Fibroblast of lung (primary cell): Measurements from ENCODE around the gene CCDC171. TPM values are rescaled to one million over a fixed set of nuclear protein-coding genes. Genes with fewer than 3 reads are reported as not detected.
A peak's percentile ranks its signal among the peaks of the same experiment; 100 is the strongest.

Experiments used
- DNase-seq, 2 donors: peaks; one replicate each; pipeline versions ENCODE4 v3.0.0 to v3.0.0-alpha.2; 2010; ENCODE audit warnings: low read depth in 2 of 2
- H2AFZ ChIP-seq: 2 replicates; pipeline ENCODE4 v1.5.1; 2012; ENCODE audit warnings: low read length, control low read depth, inconsistent platforms
- H3K27ac ChIP-seq: 2 replicates; pipeline ENCODE4 v1.5.1; 2011; ENCODE audit warnings: low read length, control low read depth; ENCODE audit not compliant: insufficient read depth
- H3K27me3 ChIP-seq: 2 replicates; pipeline ENCODE4 v1.5.1; 2011; ENCODE audit warnings: mild to moderate bottlenecking, low read length; ENCODE audit not compliant: control insufficient read depth, insufficient read depth
- H3K36me3 ChIP-seq: 2 replicates; pipeline ENCODE4 v1.5.1; 2011; ENCODE audit warnings: low read length; ENCODE audit not compliant: control insufficient read depth, insufficient read depth
- H3K4me1 ChIP-seq: 2 replicates; pipeline ENCODE4 v1.5.1; 2011; ENCODE audit warnings: low read length; ENCODE audit not compliant: control insufficient read depth, insufficient read depth; ENCODE audit errors: extremely low read depth
- H3K4me2 ChIP-seq: 2 replicates; pipeline ENCODE4 v1.5.1; 2011; ENCODE audit warnings: low read length, control low read depth; ENCODE audit not compliant: insufficient read depth; ENCODE audit errors: extremely low read depth
- H3K4me3 ChIP-seq, 4 experiments: fragments of 200-600 bp in 1 of 4; sonication (generic) in 1 of 4; replicated peaks in 1 of 4; 2 replicates each; pipeline ENCODE4 v1.5.1; 2011 to 2016; ENCODE audit warnings: low read length in 4 of 4, low read depth in 3 of 4, mild to moderate bottlenecking in 3 of 4, control low read depth in 2 of 4, inconsistent platforms in 1 of 4, mixed read lengths in 1 of 4; ENCODE audit not compliant: insufficient read depth in 1 of 4; ENCODE audit errors: control extremely low read depth in 1 of 4
- H3K79me2 ChIP-seq: 2 replicates; pipeline ENCODE4 v1.5.1; 2012; ENCODE audit warnings: mild to moderate bottlenecking, low read length, inconsistent platforms; ENCODE audit not compliant: control insufficient read depth, insufficient read depth
- H3K9ac ChIP-seq: 2 replicates; pipeline ENCODE4 v1.5.1; 2011; ENCODE audit warnings: mild to moderate bottlenecking, low read length, control low read depth; ENCODE audit not compliant: insufficient read depth
- H3K9me3 ChIP-seq: 2 replicates; pipeline ENCODE4 v1.5.1; 2012; ENCODE audit warnings: low read depth, low read length; ENCODE audit not compliant: control insufficient read depth, insufficient read depth
- H4K20me1 ChIP-seq: 2 replicates; pipeline ENCODE4 v1.5.1; 2011; ENCODE audit warnings: low read length; ENCODE audit not compliant: control insufficient read depth, insufficient read depth; ENCODE audit errors: extremely low read depth
- EZH2 ChIP-seq: IDR thresholded peaks from 2 replicates; pipeline ENCODE4 v1.5.1; 2012; ENCODE audit warnings: low read length, control low read depth, mild to moderate bottlenecking; ENCODE audit errors: missing control alignments
- polyA plus RNA-seq, 2 donors: library from polyadenylated mRNA; depleted of rRNA in 1 of 2; stranded (reverse) in 1 of 2; unstranded in 1 of 2; fragments of >200 nt; gene quantifications; 2 replicates each; pipeline ENCODE4 v1.2.1, GENCODE V29; 2011 to 2012; ENCODE audit warnings: missing spikeins in 1 of 2
- total RNA-seq: library from RNA; depleted of rRNA; stranded (reverse); fragments of >200 nt; gene quantifications from 2 replicates; pipeline ENCODE4 v1.2.1, GENCODE V29; 2014
- TF ChIP-seq, protein P1 (sequence below), 2 donors: IDR thresholded peaks in 1 of 2; conservative IDR thresholded peaks in 1 of 2; 1 replicate in 1 of 2; 2 replicates in 1 of 2; pipeline ENCODE4 v1.5.1; 2011 to 2012; ENCODE audit warnings: low read length in 2 of 2, control low read depth in 1 of 2, inconsistent platforms in 1 of 2, low read depth in 1 of 2, mild to moderate bottlenecking in 1 of 2

The CCDC171 gene
- total and polyA plus RNA-seq, 2 donors (not counting 1 experiment from before 2014, with no cell fraction given), result 0.62 to 4.8 TPM

DNA sequence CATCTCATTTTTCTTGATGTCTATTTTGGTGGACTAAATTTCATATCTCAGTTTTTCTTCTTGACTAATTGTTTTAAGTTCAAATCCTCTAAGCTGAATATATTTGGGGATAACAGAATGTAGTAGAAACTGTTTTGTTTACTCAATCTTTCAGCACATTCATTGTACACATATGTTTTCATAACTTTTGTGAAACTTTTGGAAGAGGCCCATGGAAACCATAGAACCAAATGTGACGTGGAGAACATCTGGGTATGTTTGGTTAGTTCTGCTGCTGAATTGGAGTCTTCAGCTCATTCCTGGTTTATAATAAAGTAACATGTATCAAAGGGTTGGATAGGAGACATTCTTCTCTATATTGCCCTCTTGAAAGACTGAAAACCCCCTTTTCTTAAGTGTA is 88.4 kb downstream of the CCDC171 start:
- peak in 1 of 2 donors; percentile 77 for DNase-seq
- Histone ChIP-seq H3K79me2 (no peaks in the 10 kb centered on the region), H3K4me3 (no peak overlapping the region), H2AFZ (no peak overlapping the region), H3K27me3 (no peaks in the 10 kb centered on the region), H3K9ac (no peak overlapping the region), H3K4me2 (no peak overlapping the region), H3K9me3 (no peaks in the 10 kb centered on the region), H3K27ac (no peak overlapping the region), H3K4me1 (no peaks in the 10 kb centered on the region), H4K20me1 (no peaks in the 10 kb centered on the region), H3K36me3 (no peaks in the 10 kb centered on the region)
- TF ChIP-seq, protein P1, sequence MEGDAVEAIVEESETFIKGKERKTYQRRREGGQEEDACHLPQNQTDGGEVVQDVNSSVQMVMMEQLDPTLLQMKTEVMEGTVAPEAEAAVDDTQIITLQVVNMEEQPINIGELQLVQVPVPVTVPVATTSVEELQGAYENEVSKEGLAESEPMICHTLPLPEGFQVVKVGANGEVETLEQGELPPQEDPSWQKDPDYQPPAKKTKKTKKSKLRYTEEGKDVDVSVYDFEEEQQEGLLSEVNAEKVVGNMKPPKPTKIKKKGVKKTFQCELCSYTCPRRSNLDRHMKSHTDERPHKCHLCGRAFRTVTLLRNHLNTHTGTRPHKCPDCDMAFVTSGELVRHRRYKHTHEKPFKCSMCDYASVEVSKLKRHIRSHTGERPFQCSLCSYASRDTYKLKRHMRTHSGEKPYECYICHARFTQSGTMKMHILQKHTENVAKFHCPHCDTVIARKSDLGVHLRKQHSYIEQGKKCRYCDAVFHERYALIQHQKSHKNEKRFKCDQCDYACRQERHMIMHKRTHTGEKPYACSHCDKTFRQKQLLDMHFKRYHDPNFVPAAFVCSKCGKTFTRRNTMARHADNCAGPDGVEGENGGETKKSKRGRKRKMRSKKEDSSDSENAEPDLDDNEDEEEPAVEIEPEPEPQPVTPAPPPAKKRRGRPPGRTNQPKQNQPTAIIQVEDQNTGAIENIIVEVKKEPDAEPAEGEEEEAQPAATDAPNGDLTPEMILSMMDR (conservative IDR thresholded peaks at IDR 0.05 in 1 of 2, IDR thresholded peaks at IDR 0.05 in 1 of 2; ENCODE audit: low read depth in 1 of 2, low read length in 2 of 2), result no peak
- no peak for TF ChIP-seq EZH2

DNA sequence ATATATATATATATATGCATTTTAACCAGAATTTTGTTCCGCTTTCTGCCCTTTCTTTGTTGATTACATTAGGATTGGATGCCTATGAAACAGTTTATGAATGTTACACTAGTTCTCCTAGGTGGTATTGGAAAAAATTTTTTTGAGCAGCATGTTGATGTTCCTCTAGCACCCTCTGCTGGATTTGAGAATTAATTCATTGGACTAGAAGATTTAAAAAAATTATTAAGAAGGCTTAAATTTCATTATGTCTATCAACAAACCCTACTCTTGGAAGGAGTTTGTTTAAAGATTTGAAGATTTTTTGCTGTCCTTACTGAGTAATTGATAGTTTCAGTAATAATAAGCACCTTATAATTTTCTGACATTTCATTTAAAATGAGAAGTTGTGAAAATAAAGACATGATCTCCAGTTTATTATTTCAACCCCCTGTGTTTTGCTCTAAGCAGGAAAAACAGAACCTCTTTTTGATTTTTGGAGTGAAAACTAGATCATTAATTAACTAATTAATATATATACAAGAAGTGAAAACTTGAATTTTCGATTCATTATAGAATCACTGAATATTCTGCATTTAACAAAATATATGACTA is 89.6 kb downstream of the CCDC171 start:
- Histone ChIP-seq H3K27me3 (no peaks in the 10 kb centered on the region), H3K4me3 (no peak overlapping the region), H3K4me2 (no peak overlapping the region), H4K20me1 (no peaks in the 10 kb centered on the region), H3K27ac (no peak overlapping the region), H3K4me1 (no peaks in the 10 kb centered on the region), H3K9ac (no peak overlapping the region), H3K79me2 (no peaks in the 10 kb centered on the region), H3K9me3 (no peaks in the 10 kb centered on the region), H3K36me3 (no peaks in the 10 kb centered on the region), H2AFZ (no peak overlapping the region)
- TF ChIP-seq EZH2, result no peak
- TF ChIP-seq, protein P1 (conservative IDR thresholded peaks at IDR 0.05 in 1 of 2, IDR thresholded peaks at IDR 0.05 in 1 of 2; ENCODE audit: low read depth in 1 of 2, low read length in 2 of 2), result peak; percentile 43 to 49
- peak; percentile 38 to 75 for DNase-seq

DNA sequence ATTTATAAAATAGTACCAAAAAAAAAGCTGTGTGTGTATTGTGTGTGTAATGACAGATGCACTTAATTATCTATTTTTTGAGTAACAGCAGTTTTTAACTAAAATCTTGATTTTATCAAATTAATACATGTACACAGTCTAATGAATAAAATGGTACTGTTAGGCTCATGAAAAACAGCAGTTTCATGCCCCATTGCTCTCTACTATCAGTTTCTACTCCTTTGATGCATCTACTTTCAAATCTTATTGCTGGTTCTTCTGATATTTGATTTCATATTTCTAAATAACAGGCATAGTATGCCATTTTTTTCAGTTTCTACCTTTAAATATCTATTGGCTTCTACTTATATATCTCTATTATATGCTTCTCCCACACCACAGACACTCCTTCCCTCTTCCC is 117.4 kb downstream of the CCDC171 start:
- TF ChIP-seq EZH2, result no peak
- TF ChIP-seq, protein P1 (conservative IDR thresholded peaks at IDR 0.05 in 1 of 2, IDR thresholded peaks at IDR 0.05 in 1 of 2; ENCODE audit: low read depth in 1 of 2, low read length in 2 of 2), result no peak
- no peak overlapping the region for H2AFZ ChIP-seq

More for the DNA sequence above, 117.4 kb downstream of the CCDC171 start:
- Histone ChIP-seq H4K20me1 (no peaks in the 10 kb centered on the region), H3K9me3 (no peaks in the 10 kb centered on the region), H3K4me3 (no peak overlapping the region), H3K9ac (no peak overlapping the region), H3K36me3 (no peaks in the 10 kb centered on the region), H3K4me2 (no peak overlapping the region), H3K79me2 (no peaks in the 10 kb centered on the region), H3K27me3 (no peaks in the 10 kb centered on the region), H3K4me1 (no peaks in the 10 kb centered on the region), H3K27ac (no peak overlapping the region)
- no peak for DNase-seq
